Measurements from ENCODE around the gene F7. TPM values are rescaled to one million over a fixed set of nuclear protein-coding genes. Genes with fewer than 3 reads are reported as not detected.

F7 gene
- total and polyA plus RNA-seq, 3 donors from 2014 or later = 2.2 to 4.9 (median 2.4) TPM

DNA sequence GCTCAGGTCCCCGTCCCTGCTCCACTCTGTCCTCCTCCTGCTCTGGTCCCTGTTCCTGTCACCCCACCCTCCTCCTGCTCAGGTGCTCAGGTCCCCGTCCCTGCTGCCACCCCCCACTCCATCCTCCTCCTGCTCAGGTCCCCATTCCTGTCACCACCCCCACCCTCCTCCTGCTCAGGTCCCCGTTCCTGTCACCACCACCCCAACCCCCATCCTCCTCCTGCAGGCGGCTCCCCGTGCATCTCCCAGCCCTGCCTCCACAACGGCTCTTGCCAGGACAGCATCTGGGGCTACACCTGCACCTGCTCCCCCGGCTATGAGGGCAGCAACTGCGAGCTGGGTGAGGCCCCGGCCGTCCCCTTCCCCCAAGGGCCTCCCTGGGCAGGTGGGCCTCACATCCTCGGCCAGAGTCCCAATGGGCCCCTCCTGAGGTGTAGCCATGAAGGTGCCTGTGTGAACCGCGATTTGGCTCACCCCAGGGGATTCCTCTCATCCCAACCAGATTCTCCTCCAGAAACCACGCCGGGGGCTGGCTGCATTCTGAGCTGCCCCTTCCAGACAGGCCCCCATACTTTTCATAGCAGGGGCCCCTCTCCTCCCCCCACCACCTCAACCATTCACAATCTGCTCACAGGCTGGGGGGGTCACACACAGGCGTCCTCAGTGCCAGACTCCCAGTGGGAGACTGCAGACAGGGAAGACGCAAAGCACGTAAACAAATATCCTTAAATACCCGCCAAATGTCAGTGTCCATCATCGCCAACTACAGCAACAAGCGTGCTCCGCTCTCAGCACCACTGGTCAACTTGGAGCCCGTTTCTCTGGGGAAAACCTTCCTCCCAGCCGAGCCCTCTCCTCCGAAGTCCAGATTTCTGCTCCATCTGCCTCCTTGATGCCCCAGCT is 57.4 kb downstream of the F7 start:
- Histone ChIP-seq H3K4me3 (no peak overlapping the region), H3K4me1 (no peaks in the 10 kb centered on the region), H3K36me3 (ENCODE audit: low read depth, missing control alignments) (no peaks in the 10 kb centered on the region), H3K9me3 (no peaks in the 10 kb centered on the region), H3K27ac (no peak overlapping the region), H3K27me3 (no peaks in the 10 kb centered on the region)
- TF ChIP-seq POLR2A (IDR thresholded peaks at IDR 0.05) = no peak
- TF ChIP-seq CTCF (IDR thresholded peaks at IDR 0.05) = no peak
- intact Hi-C loops (cut with DNase I; ENCODE audit: low total_unique reads) = no loop called here
- no peak for DNase-seq
- 42 to 61% methylated on average over 20 to 25 of the region's 25 CpGs for WGBS, 2 donors

DNA sequence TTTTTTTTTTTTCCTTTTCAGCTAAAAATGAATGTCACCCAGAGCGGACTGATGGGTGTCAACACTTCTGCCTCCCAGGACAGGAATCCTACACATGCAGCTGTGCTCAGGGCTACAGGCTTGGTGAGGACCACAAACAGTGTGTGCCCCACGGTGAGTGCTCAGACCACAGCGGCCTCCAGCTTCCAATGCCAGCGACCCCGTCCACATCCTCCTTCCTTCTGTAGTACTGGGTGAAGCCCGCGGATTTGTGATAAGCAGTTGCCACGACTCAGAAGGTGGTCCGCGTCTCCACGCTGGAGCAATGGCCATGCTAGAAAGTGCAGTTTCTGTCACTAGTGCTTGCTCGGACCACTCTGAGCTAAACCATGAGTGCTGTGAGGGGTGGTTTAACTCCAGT is 58.9 kb downstream of the F7 start:
- no peak for DNase-seq
- Histone ChIP-seq H3K27ac (no peak overlapping the region), H3K4me1 (no peaks in the 10 kb centered on the region), H3K36me3 (ENCODE audit: low read depth, missing control alignments) (no peaks in the 10 kb centered on the region), H3K27me3 (no peaks in the 10 kb centered on the region), H3K9me3 (no peaks in the 10 kb centered on the region), H3K4me3 (no peak overlapping the region)
- intact Hi-C loops (cut with DNase I; ENCODE audit: low total_unique reads) = no loop called here
- WGBS, 2 donors = 77 to 90% methylated on average over 12 of the region's 12 CpGs
- TF ChIP-seq CTCF (IDR thresholded peaks at IDR 0.05) = no peak
- no peak for TF ChIP-seq POLR2A (IDR thresholded peaks at IDR 0.05)

GRCh38 chr13:113166266-113166665 is 60.7 kb downstream of the F7 start:
- DNase-seq = no peak
- Histone ChIP-seq H3K36me3 (ENCODE audit: low read depth, missing control alignments) (no peaks in the 10 kb centered on the region), H3K4me3 (no peak overlapping the region), H3K27ac (no peak overlapping the region), H3K4me1 (no peaks in the 10 kb centered on the region), H3K9me3 (no peaks in the 10 kb centered on the region), H3K27me3 (no peaks in the 10 kb centered on the region)
- intact Hi-C loops (cut with DNase I; ENCODE audit: low total_unique reads) = no loop called here
- 90 to 92% methylated on average over 10 of the region's 10 CpGs for WGBS, 2 donors
- no peak for TF ChIP-seq CTCF (IDR thresholded peaks at IDR 0.05)
- no peak for TF ChIP-seq POLR2A (IDR thresholded peaks at IDR 0.05)

DNA sequence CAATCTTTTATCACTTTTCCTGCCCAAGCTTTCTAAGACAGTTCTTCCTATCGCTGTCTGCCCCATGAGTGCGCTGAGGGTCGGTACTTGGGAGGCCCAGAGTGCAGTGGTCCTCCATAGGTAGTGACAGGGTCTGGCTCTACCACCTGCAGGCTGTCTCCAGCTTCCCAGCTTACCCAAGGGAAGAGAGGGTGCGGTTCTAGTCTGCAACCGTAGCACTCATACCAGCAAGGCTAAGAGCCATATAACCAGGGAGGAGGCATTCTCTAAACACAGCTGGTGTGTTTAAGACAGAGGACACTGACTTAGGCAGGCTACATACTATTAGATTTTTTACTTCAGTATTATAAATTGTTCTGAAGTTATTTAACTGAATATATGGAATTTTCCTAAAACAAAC is 61.1 kb downstream of the F7 start:
- Histone ChIP-seq H3K9me3 (no peaks in the 10 kb centered on the region), H3K4me1 (no peaks in the 10 kb centered on the region), H3K27me3 (no peaks in the 10 kb centered on the region), H3K4me3 (no peak overlapping the region), H3K36me3 (ENCODE audit: low read depth, missing control alignments) (no peaks in the 10 kb centered on the region), H3K27ac (no peak overlapping the region)
- no peak for DNase-seq
- WGBS, 2 donors = 89 to 94% methylated on average over 5 of the region's 5 CpGs
- no peak for TF ChIP-seq POLR2A (IDR thresholded peaks at IDR 0.05)
- no peak for TF ChIP-seq CTCF (IDR thresholded peaks at IDR 0.05)
- intact Hi-C loops (cut with DNase I; ENCODE audit: low total_unique reads) = no loop called here

DNA sequence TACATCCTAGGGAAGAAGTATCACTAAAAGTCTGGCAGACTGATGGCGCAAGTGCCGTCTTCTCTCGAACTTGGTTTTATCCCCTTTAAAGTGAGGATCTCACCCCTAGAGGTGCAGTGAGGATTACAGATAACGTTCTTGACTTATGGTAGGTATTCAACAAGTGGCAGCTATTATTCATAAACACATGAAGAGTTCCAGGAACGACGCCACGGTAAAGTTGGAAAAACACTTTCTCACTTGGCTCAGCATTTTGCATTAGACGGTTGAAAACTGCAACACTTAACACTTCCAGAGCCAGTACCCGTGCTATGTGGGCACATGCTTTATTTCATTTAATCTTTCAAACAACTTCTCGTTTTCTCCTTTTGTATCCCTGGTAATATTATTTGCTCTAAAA is 61.6 kb downstream of the F7 start:
- TF ChIP-seq CTCF (IDR thresholded peaks at IDR 0.05) (no peak), POLR2A (IDR thresholded peaks at IDR 0.05) (no peak)
- intact Hi-C loops (cut with DNase I; ENCODE audit: low total_unique reads) = no loop called here
- no peaks in the 10 kb centered on the region for H3K36me3 ChIP-seq (ENCODE audit: low read depth, missing control alignments)
- H3K27me3 ChIP-seq = no peaks in the 10 kb centered on the region
- no peak overlapping the region for H3K4me3 ChIP-seq
- H3K4me1 ChIP-seq = no peaks in the 10 kb centered on the region
- H3K27ac ChIP-seq = no peak overlapping the region
- 93% methylated on average over 10 of the region's 10 CpGs for WGBS, 2 donors
- H3K9me3 ChIP-seq = no peaks in the 10 kb centered on the region
- DNase-seq = no peak
